ENCODE results near the gene CLDN15.
"Not testable (repeated sequence)": the region's sequence is repeated elsewhere in the genome, so short reads cannot be mapped to it uniquely, and the experiment has no call there.

The CLDN15 gene

GRCh38 chr7:101203740-101204738, 33.6 kb downstream of the CLDN15 start:
- Mint-ChIP-seq H3K27me3 (peaks cover 45% of the 10 kb centered on the region), H3K4me1 (ENCODE audit: low read depth) (peaks cover 41% of the 10 kb centered on the region), H3K36me3 (ENCODE audit: low read depth) (peaks cover 35% of the 10 kb centered on the region)
- H3K4me3 Mint-ChIP-seq; H3K9me3 Mint-ChIP-seq; intact Hi-C loops (cut with micrococcal nuclease); H3K27ac Mint-ChIP-seq: not testable (repeated sequence)

GRCh38 chr7:101202603-101202918, 35.0 kb downstream of the CLDN15 start:
- no peak overlapping the region for H3K27ac Mint-ChIP-seq
- intact Hi-C loops (cut with micrococcal nuclease) = no loop called here
- H3K27me3 Mint-ChIP-seq = peaks cover 60% of the 10 kb centered on the region
- H3K36me3 Mint-ChIP-seq (ENCODE audit: low read depth) = peaks cover 20% of the 10 kb centered on the region
- no peak overlapping the region for H3K4me3 Mint-ChIP-seq
- peaks cover 41% of the 10 kb centered on the region for H3K4me1 Mint-ChIP-seq (ENCODE audit: low read depth)
- no peaks in the 10 kb centered on the region for H3K9me3 Mint-ChIP-seq

GRCh38 chr7:101201695-101202602, 35.7 kb downstream of the CLDN15 start:
- Mint-ChIP-seq H3K27me3 (peaks cover 60% of the 10 kb centered on the region), H3K4me1 (ENCODE audit: low read depth) (peaks cover 41% of the 10 kb centered on the region), H3K9me3 (no peaks in the 10 kb centered on the region), H3K4me3 (no peak overlapping the region), H3K27ac (no peak overlapping the region), H3K36me3 (ENCODE audit: low read depth) (peaks cover 14% of the 10 kb centered on the region)
- intact Hi-C loops (cut with micrococcal nuclease) = no loop called here

- Mint-ChIP-seq H3K9me3 (no peaks in the 10 kb centered on the region), H3K27ac (no peak within 1 kb of the TSS), H3K36me3 (ENCODE audit: low read depth) (peaks cover 5% of the 10 kb centered on the region), H3K4me1 (ENCODE audit: low read depth) (peaks cover 34% of the 10 kb centered on the region), H3K27me3 (peaks cover 65% of the 10 kb centered on the region), H3K4me3 (no peak within 1 kb of the TSS)
- intact Hi-C loops (cut with micrococcal nuclease) = no loop called here
These were observed 36.6 kb downstream of the CLDN15 start, which contains the start of gene MOGAT3 for GRCh38 chr7:101200862-101201599. Gene MOGAT3, minus strand, starts transcription at chr7:101201036. Its CDS starts 182 bp downstream, at chr7:101200854.

- H3K27me3 Mint-ChIP-seq = peaks cover 70% of the 10 kb centered on the region
- H3K36me3 Mint-ChIP-seq (ENCODE audit: low read depth) = no peaks in the 10 kb centered on the region
- no peaks in the 10 kb centered on the region for H3K9me3 Mint-ChIP-seq
- intact Hi-C loops (cut with micrococcal nuclease) = no loop called here
- H3K27ac Mint-ChIP-seq = no peak overlapping the region
- H3K4me3 Mint-ChIP-seq = no peak overlapping the region
- H3K4me1 Mint-ChIP-seq (ENCODE audit: low read depth) = peaks cover 32% of the 10 kb centered on the region
These were observed 37.1 kb downstream of the CLDN15 start for GRCh38 chr7:101200504-101200861.

- Mint-ChIP-seq H3K27me3 (peaks cover 75% of the 10 kb centered on the region), H3K4me1 (ENCODE audit: low read depth) (peaks cover 32% of the 10 kb centered on the region)
- H3K4me3 Mint-ChIP-seq; H3K36me3 Mint-ChIP-seq (ENCODE audit: low read depth); H3K27ac Mint-ChIP-seq; intact Hi-C loops (cut with micrococcal nuclease); H3K9me3 Mint-ChIP-seq: not testable (repeated sequence)
These were observed 38.1 kb downstream of the CLDN15 start for GRCh38 chr7:101199522-101199921.

- no peaks in the 10 kb centered on the region for H3K9me3 Mint-ChIP-seq
- H3K4me3 Mint-ChIP-seq = no peak overlapping the region
- H3K4me1 Mint-ChIP-seq (ENCODE audit: low read depth) = peaks cover 23% of the 10 kb centered on the region
- intact Hi-C loops (cut with micrococcal nuclease) = no loop called here
- no peaks in the 10 kb centered on the region for H3K36me3 Mint-ChIP-seq (ENCODE audit: low read depth)
- peaks cover 77% of the 10 kb centered on the region for H3K27me3 Mint-ChIP-seq
- no peak overlapping the region for H3K27ac Mint-ChIP-seq
These were observed 39.1 kb downstream of the CLDN15 start for GRCh38 chr7:101198476-101198875.

- H3K27ac Mint-ChIP-seq = no peak overlapping the region
- peaks cover 75% of the 10 kb centered on the region for H3K27me3 Mint-ChIP-seq
- H3K4me3 Mint-ChIP-seq = no peak overlapping the region
- intact Hi-C loops (cut with micrococcal nuclease) = no loop called here
- H3K36me3 Mint-ChIP-seq (ENCODE audit: low read depth) = no peaks in the 10 kb centered on the region
- no peaks in the 10 kb centered on the region for H3K9me3 Mint-ChIP-seq
- H3K4me1 Mint-ChIP-seq (ENCODE audit: low read depth) = peaks cover 18% of the 10 kb centered on the region
These were observed 39.6 kb downstream of the CLDN15 start for GRCh38 chr7:101197991-101198390.

GRCh38 chr7:101195884-101196283, 41.7 kb downstream of the CLDN15 start:
- Mint-ChIP-seq H3K4me1 (ENCODE audit: low read depth) (peaks cover 5% of the 10 kb centered on the region), H3K36me3 (ENCODE audit: low read depth) (no peaks in the 10 kb centered on the region), H3K9me3 (no peaks in the 10 kb centered on the region), H3K4me3 (no peak overlapping the region), H3K27me3 (peaks cover 57% of the 10 kb centered on the region), H3K27ac (no peak overlapping the region)
- intact Hi-C loops (cut with micrococcal nuclease) = no loop called here

- H3K4me3 Mint-ChIP-seq = no peak overlapping the region
- intact Hi-C loops (cut with micrococcal nuclease) = no loop called here
- no peaks in the 10 kb centered on the region for H3K9me3 Mint-ChIP-seq
- peaks cover 34% of the 10 kb centered on the region for H3K27me3 Mint-ChIP-seq
- H3K27ac Mint-ChIP-seq = no peak overlapping the region
- H3K36me3 Mint-ChIP-seq (ENCODE audit: low read depth) = no peaks in the 10 kb centered on the region
- peaks cover 18% of the 10 kb centered on the region for H3K4me1 Mint-ChIP-seq (ENCODE audit: low read depth)
These were observed 48.5 kb downstream of the CLDN15 start for GRCh38 chr7:101189109-101189508.

- peak overlapping the region; percentile 7 for H3K27ac Mint-ChIP-seq
- peaks cover 23% of the 10 kb centered on the region for H3K4me1 Mint-ChIP-seq (ENCODE audit: low read depth)
- H3K36me3 Mint-ChIP-seq (ENCODE audit: low read depth) = no peaks in the 10 kb centered on the region
- intact Hi-C loops (cut with micrococcal nuclease) = no loop called here
- peaks cover 8% of the 10 kb centered on the region for H3K9me3 Mint-ChIP-seq
- peaks cover 43% of the 10 kb centered on the region for H3K27me3 Mint-ChIP-seq
- no peak overlapping the region for H3K4me3 Mint-ChIP-seq
These were observed 50.7 kb downstream of the CLDN15 start for GRCh38 chr7:101186844-101187428.

GRCh38 chr7:101186194-101186593, 51.4 kb downstream of the CLDN15 start:
- no peak overlapping the region for H3K27ac Mint-ChIP-seq
- peaks cover 48% of the 10 kb centered on the region for H3K27me3 Mint-ChIP-seq
- no peaks in the 10 kb centered on the region for H3K36me3 Mint-ChIP-seq (ENCODE audit: low read depth)
- intact Hi-C loops (cut with micrococcal nuclease) = no loop called here
- peaks cover 8% of the 10 kb centered on the region for H3K9me3 Mint-ChIP-seq
- no peak overlapping the region for H3K4me3 Mint-ChIP-seq
- peaks cover 23% of the 10 kb centered on the region for H3K4me1 Mint-ChIP-seq (ENCODE audit: low read depth)

GRCh38 chr7:101185258-101185839, 52.3 kb downstream of the CLDN15 start:
- Mint-ChIP-seq H3K27me3 (peaks cover 52% of the 10 kb centered on the region), H3K4me3 (no peak overlapping the region), H3K4me1 (ENCODE audit: low read depth) (peaks cover 23% of the 10 kb centered on the region), H3K27ac (no peak overlapping the region), H3K36me3 (ENCODE audit: low read depth) (no peaks in the 10 kb centered on the region), H3K9me3 (peaks cover 8% of the 10 kb centered on the region)
- intact Hi-C loops (cut with micrococcal nuclease) = no loop called here
